ENCODE results near the gene STK32B. TPM values are rescaled to one million over a fixed set of nuclear protein-coding genes. Genes with fewer than 3 reads are reported as not detected.
"Not testable (repeated sequence)": the region's sequence is repeated elsewhere in the genome, so short reads cannot be mapped to it uniquely, and the experiment has no call there.

The STK32B gene
- total RNA-seq, 1 donor from 2014 or later: 1.6 TPM

GRCh38 chr4:5433196-5433595, 381.9 kb downstream of the STK32B start:
- intact Hi-C loops (cut with DNase I): no loop called here
- no peak for DNase-seq (ENCODE audit: low spot score)
- no peak for ATAC-seq

- ATAC-seq: no peak
- intact Hi-C loops (cut with DNase I): no loop called here
Observed at GRCh38 chr4:5435201-5435600, 383.9 kb downstream of the STK32B start.

GRCh38 chr4:5435823-5436222, 384.5 kb downstream of the STK32B start:
- no peak for ATAC-seq
- intact Hi-C loops (cut with DNase I): no loop called here
- no peak for DNase-seq (ENCODE audit: low spot score)

More at GRCh38 chr4:5435201-5435600, 383.9 kb downstream of the STK32B start:
- no peak for DNase-seq (ENCODE audit: low spot score)

- DNase-seq (ENCODE audit: low spot score); ATAC-seq; intact Hi-C loops (cut with DNase I): not testable (repeated sequence)
Observed at GRCh38 chr4:5443976-5444802, 392.9 kb downstream of the STK32B start.

GRCh38 chr4:5444918-5445517, 393.7 kb downstream of the STK32B start:
- ATAC-seq (no peak), DNase-seq (ENCODE audit: low spot score) (no peak)
- intact Hi-C loops (cut with DNase I): no loop called here

- DNase-seq (ENCODE audit: low spot score) (no peak), ATAC-seq (no peak)
- intact Hi-C loops (cut with DNase I): no loop called here
Observed at GRCh38 chr4:5446595-5447226, 395.4 kb downstream of the STK32B start.

GRCh38 chr4:5447755-5448154, 396.5 kb downstream of the STK32B start:
- intact Hi-C loops (cut with DNase I): no loop called here
- ATAC-seq (no peak), DNase-seq (ENCODE audit: low spot score) (no peak)

GRCh38 chr4:5448221-5448620, 396.9 kb downstream of the STK32B start:
- DNase-seq (ENCODE audit: low spot score): no peak
- intact Hi-C loops (cut with DNase I): no loop called here
- no peak for ATAC-seq

- intact Hi-C loops (cut with DNase I): no loop called here
- no peak for DNase-seq (ENCODE audit: low spot score)
- ATAC-seq: no peak
Observed at GRCh38 chr4:5451243-5451642, 400.0 kb downstream of the STK32B start.

DNA sequence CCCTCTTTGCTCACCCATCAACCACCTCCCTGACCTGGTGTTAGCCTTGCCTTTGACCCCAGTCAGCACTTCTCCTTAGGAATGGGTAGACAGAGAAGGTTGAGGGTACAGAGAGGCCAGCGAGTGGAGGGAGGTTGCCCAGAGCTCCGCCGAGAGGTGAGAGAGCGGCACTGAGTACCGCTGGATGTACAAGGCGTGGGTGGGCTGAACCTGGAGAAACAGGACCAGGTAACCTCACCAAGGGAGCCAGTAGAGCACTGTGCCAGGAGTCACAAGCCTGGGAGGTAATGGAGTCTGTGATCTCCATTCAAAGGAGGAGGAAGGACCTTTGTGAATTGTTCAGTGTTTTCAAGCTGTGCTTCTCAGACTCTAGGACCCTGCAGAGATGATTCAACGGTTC, 400.9 kb downstream of the STK32B start:
- intact Hi-C loops (cut with DNase I): no loop called here
- no peak for DNase-seq (ENCODE audit: low spot score)
- ATAC-seq: no peak

DNA sequence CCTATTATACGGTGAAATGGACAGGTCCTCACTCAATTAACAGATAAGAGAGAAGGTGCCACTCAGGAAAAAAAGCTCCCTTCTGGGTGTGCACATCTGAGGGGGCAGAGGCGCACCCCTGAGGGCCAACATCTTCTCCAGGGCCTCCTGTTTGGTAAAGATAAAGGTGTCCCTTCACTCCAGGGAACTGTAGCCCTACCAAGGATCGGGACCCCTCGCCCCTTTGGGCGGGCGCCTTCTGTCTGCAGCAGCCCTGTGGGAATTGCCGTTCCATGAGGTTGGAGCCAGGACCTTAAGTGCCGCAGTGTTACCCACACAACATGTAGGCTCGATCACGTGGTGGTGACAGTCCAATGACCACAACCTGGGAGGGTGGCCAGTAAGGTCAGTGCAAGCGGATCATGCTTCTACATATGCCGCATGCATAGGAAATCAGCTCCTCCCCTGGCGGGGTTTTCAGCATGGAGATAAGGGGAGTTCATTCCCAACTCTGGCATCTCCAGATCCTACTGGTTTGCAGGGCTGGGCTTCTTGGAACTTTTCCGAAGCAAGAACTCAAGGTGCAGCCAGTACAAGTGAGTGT, 403.8 kb downstream of the STK32B start:
- intact Hi-C loops (cut with DNase I): no loop called here
- DNase-seq (ENCODE audit: low spot score) (no peak), ATAC-seq (no peak)

GRCh38 chr4:5456296-5456845, 405.1 kb downstream of the STK32B start:
- intact Hi-C loops (cut with DNase I): no loop called here
- DNase-seq (ENCODE audit: low spot score): no peak
- ATAC-seq: no peak

DNA sequence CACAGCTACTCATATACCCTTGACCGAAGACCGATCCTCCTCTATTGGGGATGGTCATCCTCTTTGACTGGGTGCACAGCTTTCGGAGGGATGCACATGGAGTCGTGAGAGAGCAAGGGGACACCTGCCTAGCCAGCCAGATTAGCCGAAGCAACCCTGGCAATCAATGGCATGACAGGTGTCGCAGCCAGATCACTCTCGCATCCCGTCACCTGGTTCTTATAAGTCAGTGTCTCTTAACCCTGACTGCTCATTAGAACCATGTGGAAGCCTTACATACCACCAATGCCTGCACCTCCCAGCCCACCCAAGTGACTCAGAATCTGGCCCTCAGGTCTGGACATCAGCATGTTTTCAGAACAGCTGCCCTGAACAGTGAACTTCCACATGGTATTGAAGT, 407.4 kb downstream of the STK32B start:
- intact Hi-C loops (cut with DNase I): no loop called here
- ATAC-seq: no peak
- DNase-seq (ENCODE audit: low spot score): no peak

DNA sequence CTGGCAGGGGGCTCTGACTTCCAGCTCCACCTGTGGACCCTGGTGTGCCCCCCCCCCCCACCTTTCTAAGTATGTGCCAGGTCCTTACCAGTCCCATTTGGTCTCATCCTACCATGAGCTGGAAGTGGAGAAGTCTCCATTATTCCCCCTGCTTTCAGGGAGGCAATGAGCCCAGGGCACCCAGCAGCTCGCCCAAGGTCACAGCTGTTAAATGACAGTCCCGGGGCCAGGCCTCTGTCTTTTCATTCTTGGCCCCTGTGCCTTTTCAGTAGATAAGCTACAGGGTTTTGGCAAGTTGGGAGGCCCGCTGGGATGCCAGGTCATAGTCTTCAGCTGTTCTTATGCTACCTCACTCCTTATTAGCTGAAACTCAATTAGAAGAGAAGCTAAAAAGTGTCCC, 408.0 kb downstream of the STK32B start:
- no peak for DNase-seq (ENCODE audit: low spot score)
- ATAC-seq: no peak
- intact Hi-C loops (cut with DNase I): no loop called here

DNA sequence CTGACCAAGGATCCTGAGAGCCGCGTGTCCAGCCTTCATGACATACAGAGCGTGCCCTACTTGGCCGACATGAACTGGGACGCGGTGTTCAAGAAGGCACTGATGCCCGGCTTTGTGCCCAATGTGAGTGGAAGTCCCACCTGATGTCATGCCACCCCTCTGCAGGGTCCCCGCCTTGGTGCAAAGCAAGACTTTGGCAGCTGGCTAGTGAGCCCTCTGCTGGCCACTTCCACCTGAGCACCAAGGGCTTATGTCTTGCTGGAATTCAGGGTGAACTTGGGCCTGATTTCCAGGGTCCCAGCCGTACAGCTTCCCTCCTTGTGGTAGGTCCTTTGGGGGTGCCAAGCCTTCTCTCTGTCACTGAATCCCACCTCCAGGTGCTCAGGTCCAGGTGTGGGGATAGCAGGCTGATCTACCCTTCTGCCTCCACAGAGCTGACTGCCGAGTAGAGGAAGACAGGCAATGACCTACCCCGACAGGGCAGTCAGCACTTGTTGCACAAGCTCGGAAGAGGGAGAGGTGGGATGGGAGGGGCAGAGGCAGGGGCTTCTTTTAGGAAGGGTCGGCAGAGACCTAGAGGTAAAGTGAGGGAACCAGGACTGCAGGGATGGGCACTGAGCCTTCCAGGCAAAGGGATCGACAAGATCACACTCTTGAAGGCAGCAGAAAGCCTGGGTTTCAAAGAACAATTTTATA, 409.0 kb downstream of the STK32B start:
- intact Hi-C loops (cut with DNase I): no loop called here
- no peak for DNase-seq (ENCODE audit: low spot score)
- peak; percentile 24 for ATAC-seq

DNA sequence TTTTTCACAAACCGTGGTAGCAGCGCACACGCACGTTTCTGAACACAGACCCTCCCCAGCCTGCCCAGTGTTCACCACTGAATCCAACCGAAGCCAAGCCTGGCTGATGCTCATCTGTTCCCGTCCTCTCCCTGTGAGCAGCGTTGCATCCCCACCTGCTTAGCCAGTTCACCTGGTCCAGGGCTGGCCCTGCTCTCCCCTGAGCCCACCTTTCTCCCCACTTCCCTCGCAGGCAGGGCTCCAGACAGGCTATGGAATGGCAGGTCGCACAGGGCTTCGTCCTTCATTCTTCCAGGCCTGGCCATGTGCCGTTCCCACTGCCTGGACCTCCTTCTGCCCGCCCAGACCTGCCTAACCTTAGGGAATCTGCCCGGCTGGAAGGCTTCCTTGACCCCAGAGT, 410.2 kb downstream of the STK32B start:
- ATAC-seq (no peak), DNase-seq (ENCODE audit: low spot score) (no peak)
- intact Hi-C loops (cut with DNase I): no loop called here

DNA sequence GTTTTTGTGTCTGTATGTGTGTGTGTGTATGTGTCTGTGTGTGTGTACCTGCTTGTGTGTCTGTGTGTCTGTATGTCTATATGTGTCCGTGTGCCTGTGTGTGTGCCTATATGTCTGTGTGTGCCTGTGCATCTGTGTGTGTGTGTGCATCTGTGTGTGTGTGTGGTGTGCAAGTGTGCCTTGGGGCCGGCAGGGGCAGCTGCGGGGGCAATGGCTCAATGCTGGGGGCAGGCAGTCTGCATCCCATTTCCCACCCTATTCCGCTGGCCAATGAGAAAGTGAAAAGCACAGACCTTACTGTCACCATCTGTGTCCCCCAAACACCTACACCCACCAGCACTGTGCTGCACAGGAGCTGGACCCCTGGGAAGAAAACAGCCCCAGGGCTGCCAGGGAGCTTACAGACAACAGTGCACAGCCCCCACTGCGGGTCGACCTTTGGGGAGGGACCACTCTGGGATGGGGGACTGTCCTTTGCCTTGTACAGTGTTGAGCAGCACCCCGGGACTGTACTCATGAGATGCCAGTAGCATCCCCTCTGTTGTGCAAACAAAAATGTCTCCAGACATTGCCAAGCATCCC, 411.1 kb downstream of the STK32B start:
- DNase-seq (ENCODE audit: low spot score) (no peak), ATAC-seq (no peak)
- intact Hi-C loops (cut with DNase I): no loop called here

DNA sequence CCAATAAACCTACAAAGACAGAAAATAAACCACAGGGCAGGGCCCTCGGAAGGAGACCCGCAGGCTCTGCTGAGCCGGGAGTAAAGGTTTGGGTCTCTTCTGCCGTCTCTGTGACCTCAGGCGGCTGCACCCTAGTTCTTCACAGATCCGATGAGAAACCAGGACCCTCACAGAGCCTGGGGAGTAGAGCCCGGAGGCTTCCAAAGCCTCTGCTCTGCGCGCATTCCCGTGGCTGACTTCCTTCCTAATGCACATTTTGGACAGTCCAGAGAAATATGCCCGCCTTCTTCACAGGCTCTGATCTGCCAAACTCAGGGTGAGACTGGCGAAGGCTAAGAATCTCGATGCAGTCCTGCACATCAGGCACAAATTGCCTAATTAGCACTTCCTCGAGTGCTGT, 411.6 kb downstream of the STK32B start:
- DNase-seq (ENCODE audit: low spot score) (no peak), ATAC-seq (no peak)
- intact Hi-C loops (cut with DNase I): no loop called here

GRCh38 chr4:5463361-5463760, 412.1 kb downstream of the STK32B start:
- intact Hi-C loops (cut with DNase I): no loop called here
- DNase-seq (ENCODE audit: low spot score) (no peak), ATAC-seq (no peak)
